ENCODE results near the gene TEX14. TPM values are rescaled to one million over a fixed set of nuclear protein-coding genes. Genes with fewer than 3 reads are reported as not detected.

Gene TEX14
- total and polyA plus RNA-seq, 10 of the 15 experiments (the other 5 are each of a cell fraction or from before 2014, with no cell fraction given): 0.15 to 1.3 (median 0.66) TPM

GRCh38 chr17:58702708-58703107, 10.9 kb upstream of the TEX14 start:
- 83% methylated on average over 8 of the region's 8 CpGs for WGBS (ENCODE audit: insufficient coverage, insufficient replicate concordance, low lambda C conversion rate, missing lambda C conversion rate)
- RAD21 ChIA-PET (ENCODE audit: unreplicated experiment): interaction anchor here (0.6 to 2.1 kb wide), 7 partner anchors 8 to 302 kb away, joined by 3 to 13 read pairs (median 4); partner anchors contain the start of genes RAD51C and TEX14
- ATAC-seq: no peak
- BruUV-seq (replicated peaks): no TSS peak
- Histone ChIP-seq H4K20me1 (ENCODE audit: control insufficient read depth, insufficient read depth) (no peaks in the 10 kb centered on the region), H3K36me3 (ENCODE audit: control insufficient read depth in 2 of 2, insufficient read depth in 2 of 2, low read length in 1 of 2) (peaks cover 0 to 18% of the 10 kb centered on the region in 2 experiments; a peak in 3 of 4 replicates), H3K27ac (ENCODE audit: control insufficient read depth, insufficient read depth) (peak overlapping the region; percentile 78), H3K4me1 (ENCODE audit: control insufficient read depth, insufficient read depth, low read length) (peaks cover 39% of the 10 kb centered on the region), H3K4me3 (no peak overlapping the region), H3K27me3 (replicated peaks in 1 of 2; ENCODE audit: control insufficient read depth in 2 of 2, insufficient read depth in 2 of 2, low read length in 1 of 2) (no peaks in the 10 kb centered on the region), H2AFZ (ENCODE audit: control insufficient read depth, low read depth, low read length) (no peak overlapping the region), H3K9ac (ENCODE audit: control insufficient read depth, insufficient read depth, low read length) (peak overlapping the region; percentile 34; the same call in 1 of the 2 replicates), H3K79me2 (ENCODE audit: control insufficient read depth, insufficient read depth, low read length) (no peaks in the 10 kb centered on the region; the same call in 1 of the 2 replicates), H3K9me3 (replicated peaks; ENCODE audit: control insufficient read depth, insufficient read depth, low read length) (0 out of 3 replicates have a peak, but pooled peaks cover 1% of the 10 kb centered on the region), H3K4me2 (ENCODE audit: control insufficient read depth, insufficient read depth) (peak overlapping the region; percentile 44; the same call in 1 of the 2 replicates)
- SMC1A ChIA-PET (ENCODE audit: uncharacterized antibody, unreplicated experiment): interaction anchor here (0.6 to 2.1 kb wide), 5 partner anchors 8 to 32 kb away, joined by 3 to 9 read pairs (median 5); partner anchors contain the start of gene RAD51C
- POLR2A ChIA-PET: interaction anchor here (0.7 to 3.6 kb wide), 6 partner anchors 10 to 451 kb away, joined by 3 to 24 read pairs (median 6); partner anchors contain the start of genes RAD51C and TEX14
- DNase-seq (ENCODE audit: low read depth, low spot score): no peak
- in situ Hi-C loops (cut with MboI): no loop called here
- intact Hi-C loops (cut with micrococcal nuclease; ENCODE audit: unreplicated experiment): loop anchor here (2.0 kb wide), 2 partner anchors 24 to 184 kb away; no protein-coding TSS in a partner anchor
- CTCF ChIA-PET: interaction anchor here (0.6 to 1.3 kb wide), 7 partner anchors 8 to 302 kb away, joined by 3 to 6 read pairs (median 4); no protein-coding TSS in a partner anchor
- TF ChIP-seq CHD2 (IDR thresholded peaks at IDR 0.05; ENCODE audit: borderline replicate concordance, low read depth, low read length): no peak
- no peak for TF ChIP-seq ZNF274 (IDR thresholded peaks at IDR 0.05; ENCODE audit: insufficient read depth, insufficient read length)
- no peak for TF ChIP-seq TBL1XR1 (IDR thresholded peaks at IDR 0.05; ENCODE audit: low read depth, low read length)
- TF ChIP-seq FOXM1 (IDR thresholded peaks at IDR 0.05; ENCODE audit: low read depth, low read length): no peak
- TF ChIP-seq, protein P1, sequence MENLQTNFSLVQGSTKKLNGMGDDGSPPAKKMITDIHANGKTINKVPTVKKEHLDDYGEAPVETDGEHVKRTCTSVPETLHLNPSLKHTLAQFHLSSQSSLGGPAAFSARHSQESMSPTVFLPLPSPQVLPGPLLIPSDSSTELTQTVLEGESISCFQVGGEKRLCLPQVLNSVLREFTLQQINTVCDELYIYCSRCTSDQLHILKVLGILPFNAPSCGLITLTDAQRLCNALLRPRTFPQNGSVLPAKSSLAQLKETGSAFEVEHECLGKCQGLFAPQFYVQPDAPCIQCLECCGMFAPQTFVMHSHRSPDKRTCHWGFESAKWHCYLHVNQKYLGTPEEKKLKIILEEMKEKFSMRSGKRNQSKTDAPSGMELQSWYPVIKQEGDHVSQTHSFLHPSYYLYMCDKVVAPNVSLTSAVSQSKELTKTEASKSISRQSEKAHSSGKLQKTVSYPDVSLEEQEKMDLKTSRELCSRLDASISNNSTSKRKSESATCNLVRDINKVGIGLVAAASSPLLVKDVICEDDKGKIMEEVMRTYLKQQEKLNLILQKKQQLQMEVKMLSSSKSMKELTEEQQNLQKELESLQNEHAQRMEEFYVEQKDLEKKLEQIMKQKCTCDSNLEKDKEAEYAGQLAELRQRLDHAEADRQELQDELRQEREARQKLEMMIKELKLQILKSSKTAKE (IDR thresholded peaks at IDR 0.05; ENCODE audit: low read depth, poor library complexity, severe bottlenecking): no peak
- TF ChIP-seq HDGF (IDR thresholded peaks at IDR 0.05): no peak
- TF ChIP-seq ZZZ3 (IDR thresholded peaks at IDR 0.05; ENCODE audit: control insufficient read depth, insufficient read length, low read depth): no peak
- TF ChIP-seq JUND (IDR thresholded peaks at IDR 0.05; ENCODE audit: low read depth, low read length): no peak
- no peak for TF ChIP-seq IRF3 (IDR thresholded peaks at IDR 0.05)
- no peak for TF ChIP-seq CHD4 (IDR thresholded peaks at IDR 0.05)
- no peak for TF ChIP-seq BRCA1 (IDR thresholded peaks at IDR 0.05; ENCODE audit: low read depth, low read length)
- no peak for TF ChIP-seq IRF5 (IDR thresholded peaks at IDR 0.05; ENCODE audit: borderline replicate concordance)
- no peak for TF ChIP-seq STAT1 (conservative IDR thresholded peaks at IDR 0.05)
- TF ChIP-seq NR2C1 (IDR thresholded peaks at IDR 0.05): no peak
- TF ChIP-seq, protein P2, sequence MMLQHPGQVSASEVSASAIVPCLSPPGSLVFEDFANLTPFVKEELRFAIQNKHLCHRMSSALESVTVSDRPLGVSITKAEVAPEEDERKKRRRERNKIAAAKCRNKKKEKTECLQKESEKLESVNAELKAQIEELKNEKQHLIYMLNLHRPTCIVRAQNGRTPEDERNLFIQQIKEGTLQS (IDR thresholded peaks at IDR 0.05; ENCODE audit: borderline replicate concordance, extremely low read depth, low read depth, low read length): no peak
- TF ChIP-seq SMARCA5 (IDR thresholded peaks at IDR 0.05): no peak
- no peak for TF ChIP-seq SPI1 (IDR thresholded peaks at IDR 0.05; ENCODE audit: borderline replicate concordance, insufficient read depth, low read depth, low read length)
- TF ChIP-seq DPF2 (IDR thresholded peaks at IDR 0.05): no peak
- no peak for FAIRE-seq

Data from GM12878 (cell line).